Small intestine (tissue), 7 donors: ENCODE results near the gene PLB1. TPM values are rescaled to one million over a fixed set of nuclear protein-coding genes. Genes with fewer than 3 reads are reported as not detected.

Source experiments
- DNase-seq, 2 donors: peaks; one replicate each; pipeline versions ENCODE4 v3.0.0 to v3.0.0-alpha.2; 2013
- FAIRE-seq: peaks from 2 replicates; lab custom pipeline; 2012; peaks lifted over from hg19 to GRCh38; lab: Jason Lieb, UNC
- H3K27ac ChIP-seq, 3 donors: one replicate each; pipeline ENCODE4 v1.5.1; 2013; ENCODE audit warnings: low read length in 2 of 3, mild to moderate bottlenecking in 2 of 3, control low read depth in 1 of 3, inconsistent platforms in 1 of 3, low read depth in 1 of 3, moderate library complexity in 1 of 3
- H3K27me3 ChIP-seq, 3 donors: one replicate each; pipeline ENCODE4 v1.6.1; 2013; ENCODE audit warnings: low read length in 3 of 3, inconsistent platforms in 1 of 3; ENCODE audit not compliant: control insufficient read depth in 3 of 3, insufficient read depth in 3 of 3
- H3K36me3 ChIP-seq, 3 donors: one replicate each; pipeline ENCODE4 v1.6.1; 2013; ENCODE audit warnings: low read length in 3 of 3, inconsistent platforms in 1 of 3, low read depth in 1 of 3, mild to moderate bottlenecking in 1 of 3, moderate library complexity in 1 of 3; ENCODE audit not compliant: control insufficient read depth in 3 of 3, insufficient read depth in 2 of 3
- H3K4me1 ChIP-seq, 3 donors: one replicate each; pipeline ENCODE4 v1.6.1; 2013; ENCODE audit warnings: low read length in 2 of 3, inconsistent platforms in 1 of 3, low read depth in 1 of 3, mild to moderate bottlenecking in 1 of 3, moderate library complexity in 1 of 3; ENCODE audit not compliant: control insufficient read depth in 3 of 3, insufficient read depth in 2 of 3
- H3K4me3 ChIP-seq, 3 donors: one replicate each; pipeline ENCODE4 v1.5.1; 2013; ENCODE audit warnings: low read length in 3 of 3, control low read depth in 1 of 3, inconsistent platforms in 1 of 3, low read depth in 1 of 3, mild to moderate bottlenecking in 1 of 3, moderate library complexity in 1 of 3
- H3K9me3 ChIP-seq, 2 donors: one replicate each; pipeline ENCODE4 v1.6.1; 2013; ENCODE audit warnings: low read depth in 1 of 2, low read length in 1 of 2; ENCODE audit not compliant: control insufficient read depth in 2 of 2, insufficient read depth in 1 of 2
- WGBS, 3 donors: extraction: QIAGEN DNeasy Blood & Tissue Kit; methylation state at CpG; one replicate each; pipeline ENCODE4 v1.1.7; 2013; 5-methylcytosine and 5-hydroxymethylcytosine counted together
- polyA plus RNA-seq, 4 donors: library from polyadenylated mRNA; stranded (reverse) in 3 of 4; unstranded in 1 of 4; fragments of 200-250 nt in 3 of 4; fragments of 120-200 nt in 1 of 4; gene quantifications; one replicate each; pipeline versions ENCODE4 v1.2.1 to v1.2.3, GENCODE V29; 2013
- donor health status: healthy with polysubstance abuse.
- donor health status: control.
- donor health status: control.
- donor health status: Bipolar disorder and iron deficiency.
- donor health status: healthy.

Gene PLB1
- polyA plus RNA-seq, 4 donors: 0.45 to 125 (median 1.1) TPM

- DNase-seq: no peak
- Histone ChIP-seq H3K9me3 (no peaks in the 10 kb centered on the region), H3K27ac (no peak overlapping the region), H3K4me1 (peaks cover 0 to 5% (median 5%) of the 10 kb centered on the region in 3 donors), H3K36me3 (no peaks in the 10 kb centered on the region), H3K4me3 (no peak overlapping the region), H3K27me3 (no peaks in the 10 kb centered on the region)
- WGBS, 3 donors: 83 to 88% (median 84%) methylated on average over 6 of the region's 6 CpGs
- no peak for FAIRE-seq
Observed at GRCh38 chr2:28615706-28616105, 119.8 kb downstream of the PLB1 start.

- DNase-seq: no peak
- WGBS, 3 donors: 70 to 90% (median 81%) methylated on average over 3 of the region's 3 CpGs
- Histone ChIP-seq H3K4me3 (no peak overlapping the region), H3K4me1 (peaks cover 0 to 12% (median 8%) of the 10 kb centered on the region in 3 donors), H3K27me3 (no peaks in the 10 kb centered on the region), H3K9me3 (no peaks in the 10 kb centered on the region), H3K27ac (no peak overlapping the region), H3K36me3 (no peaks in the 10 kb centered on the region)
- FAIRE-seq: no peak
Observed at GRCh38 chr2:28616396-28616999, 120.6 kb downstream of the PLB1 start.

GRCh38 chr2:28617502-28618184 is 121.8 kb downstream of the PLB1 start:
- 87 to 91% (median 90%) methylated on average over 3 of the region's 3 CpGs for WGBS, 3 donors
- H3K4me3 ChIP-seq: no peak overlapping the region
- H3K27me3 ChIP-seq: no peaks in the 10 kb centered on the region
- no peak overlapping the region for H3K27ac ChIP-seq
- no peak for DNase-seq
- peaks cover 0 to 18% (median 11%) of the 10 kb centered on the region in 3 donors for H3K4me1 ChIP-seq
- FAIRE-seq: no peak
- no peaks in the 10 kb centered on the region for H3K36me3 ChIP-seq
- H3K9me3 ChIP-seq: no peaks in the 10 kb centered on the region

GRCh38 chr2:28618221-28619141 is 122.6 kb downstream of the PLB1 start:
- Histone ChIP-seq H3K36me3 (no peaks in the 10 kb centered on the region), H3K9me3 (no peaks in the 10 kb centered on the region), H3K27me3 (no peaks in the 10 kb centered on the region), H3K4me3 (no peak overlapping the region), H3K4me1 (peaks cover 2 to 26% (median 11%) of the 10 kb centered on the region in 3 donors), H3K27ac (no peak overlapping the region)
- 90 to 94% (median 90%) methylated on average over 12 of the region's 12 CpGs for WGBS, 3 donors
- DNase-seq (no peak), FAIRE-seq (no peak)

GRCh38 chr2:28619213-28620196 is 123.6 kb downstream of the PLB1 start:
- no peak for FAIRE-seq
- Histone ChIP-seq H3K4me1 (peaks cover 2 to 28% (median 11%) of the 10 kb centered on the region in 3 donors), H3K36me3 (no peaks in the 10 kb centered on the region), H3K27me3 (no peaks in the 10 kb centered on the region), H3K27ac (no peak overlapping the region), H3K4me3 (no peak overlapping the region), H3K9me3 (no peaks in the 10 kb centered on the region)
- no peak for DNase-seq
- WGBS, 3 donors: 85 to 86% (median 86%) methylated on average over 10 of the region's 10 CpGs

GRCh38 chr2:28620291-28620793 is 124.5 kb downstream of the PLB1 start:
- peaks cover 7 to 33% (median 18%) of the 10 kb centered on the region in 3 donors for H3K4me1 ChIP-seq
- no peaks in the 10 kb centered on the region for H3K36me3 ChIP-seq
- no peaks in the 10 kb centered on the region for H3K27me3 ChIP-seq
- peak overlapping the region in 2 of 3 donors; percentile 85 to 97 for H3K27ac ChIP-seq
- H3K4me3 ChIP-seq: no peak overlapping the region
- WGBS, 3 donors: 89 to 94% (median 93%) methylated on average over 5 of the region's 5 CpGs
- FAIRE-seq: no peak
- DNase-seq: no peak
- no peaks in the 10 kb centered on the region for H3K9me3 ChIP-seq

GRCh38 chr2:28620801-28621171 is 124.9 kb downstream of the PLB1 start:
- DNase-seq (no peak), FAIRE-seq (no peak)
- no peaks in the 10 kb centered on the region for H3K36me3 ChIP-seq
- H3K27me3 ChIP-seq: no peaks in the 10 kb centered on the region
- WGBS, 3 donors: 90 to 95% (median 94%) methylated on average over 4 of the region's 4 CpGs
- no peaks in the 10 kb centered on the region for H3K9me3 ChIP-seq
- H3K4me1 ChIP-seq: peaks cover 7 to 33% (median 22%) of the 10 kb centered on the region in 3 donors
- no peak overlapping the region for H3K4me3 ChIP-seq
- peak overlapping the region; percentile 75 to 97 (median 85) for H3K27ac ChIP-seq
